Bronchial epithelial cell (primary cell): ENCODE data around the gene KRTAP10-8. TPM values are rescaled to one million over a fixed set of nuclear protein-coding genes. Genes with fewer than 3 reads are reported as not detected.

ENCODE experiments used
- total RNA-seq: library from RNA; depleted of rRNA; stranded (reverse); fragments of >200 nt; gene quantifications from 2 replicates; pipeline ENCODE4 v1.2.1, GENCODE V29; 2014

The KRTAP10-8 gene
- total RNA-seq, 1 donor from 2014 or later = not detected

Other genes with a start within 250 kb of the KRTAP10-8 start
- under 0.01 and 0.38 TPM in 2 replicates for gene LRRC3, start 156.6 kb upstream of the KRTAP10-8 start, total RNA-seq
- not detected in 2 replicates for gene KRTAP10-1, start 71.9 kb upstream of the KRTAP10-8 start, total RNA-seq
- not detected in 2 replicates for gene KRTAP10-2, start 60.6 kb upstream of the KRTAP10-8 start, total RNA-seq
- not detected in 2 replicates for gene KRTAP10-3, start 53.3 kb upstream of the KRTAP10-8 start, total RNA-seq
- not detected in 2 replicates for gene KRTAP10-4, start 38.4 kb upstream of the KRTAP10-8 start, total RNA-seq
- not detected in 2 replicates for gene KRTAP10-5, start 31.5 kb upstream of the KRTAP10-8 start, total RNA-seq
- gene KRTAP10-6, start 19.6 kb upstream of the KRTAP10-8 start, total RNA-seq = not detected in 2 replicates
- gene KRTAP10-7, start 11.5 kb upstream of the KRTAP10-8 start, total RNA-seq = not detected in 2 replicates
- not detected in 2 replicates for gene KRTAP10-9, start 15.0 kb downstream of the KRTAP10-8 start, total RNA-seq
- gene KRTAP10-10, start 25.3 kb downstream of the KRTAP10-8 start, total RNA-seq = not detected in 2 replicates
- gene KRTAP10-11, start 34.3 kb downstream of the KRTAP10-8 start, total RNA-seq = not detected in 2 replicates
- gene KRTAP12-4, start 42.6 kb downstream of the KRTAP10-8 start, total RNA-seq = not detected in 2 replicates
- gene KRTAP12-3, start 45.9 kb downstream of the KRTAP10-8 start, total RNA-seq = not detected in 2 replicates
- not detected in 2 replicates for gene KRTAP12-2, start 54.8 kb downstream of the KRTAP10-8 start, total RNA-seq
- gene KRTAP12-1, start 70.1 kb downstream of the KRTAP10-8 start, total RNA-seq = not detected in 2 replicates
- not detected in 2 replicates for gene KRTAP10-12, start 85.1 kb downstream of the KRTAP10-8 start, total RNA-seq
- not detected in 2 replicates for gene TSPEAR, start 99.5 kb downstream of the KRTAP10-8 start, total RNA-seq
- gene UBE2G2, start 189.7 kb downstream of the KRTAP10-8 start, total RNA-seq = 67.4 and 70.0 TPM in 2 replicates
- gene SUMO3, start 206.0 kb downstream of the KRTAP10-8 start, total RNA-seq = 103 and 131 TPM in 2 replicates